Measurements from ENCODE around the gene KCNMB3.

- TF ChIP-seq POLR2A (IDR thresholded peaks at IDR 0.05): no peak
- no peak for TF ChIP-seq CTCF (IDR thresholded peaks at IDR 0.05)
These were observed 41.5 kb upstream of the KCNMB3 start for GRCh38 chr3:179292450-179292849.
